Kidney glomerular epithelial cell (primary cell): ENCODE results near the gene NEUROD2.
A peak's percentile ranks its signal among the peaks of the same experiment; 100 is the strongest.

Source experiments
- DNase-seq: peaks from one replicate; lab custom pipeline; 2025; lab: John Stamatoyannopoulos, UW

The NEUROD2 gene

GRCh38 chr17:39580082-39580468 is 27.6 kb downstream of the NEUROD2 start:
- no peak for DNase-seq

- DNase-seq = no peak
These were observed 28.2 kb downstream of the NEUROD2 start for GRCh38 chr17:39579318-39580081.

GRCh38 chr17:39578272-39578671 is 29.4 kb downstream of the NEUROD2 start:
- no peak for DNase-seq

- DNase-seq = no peak
These were observed 31.5 kb downstream of the NEUROD2 start for GRCh38 chr17:39576187-39576586.

- DNase-seq = peak; percentile 34
These were observed 34.0 kb downstream of the NEUROD2 start for GRCh38 chr17:39573447-39574298.

- no peak for DNase-seq
These were observed 35.6 kb downstream of the NEUROD2 start for GRCh38 chr17:39572121-39572520.

- no peak for DNase-seq
These were observed 38.6 kb downstream of the NEUROD2 start for GRCh38 chr17:39569126-39569525.

GRCh38 chr17:39568702-39569101 is 39.0 kb downstream of the NEUROD2 start:
- no peak for DNase-seq

GRCh38 chr17:39566094-39566850 is 41.4 kb downstream of the NEUROD2 start:
- no peak for DNase-seq

- DNase-seq = no peak
These were observed 43.4 kb downstream of the NEUROD2 start for GRCh38 chr17:39564211-39564848.

- DNase-seq = no peak
These were observed 44.2 kb downstream of the NEUROD2 start for GRCh38 chr17:39563476-39563875.

GRCh38 chr17:39562976-39563375 is 44.7 kb downstream of the NEUROD2 start:
- no peak for DNase-seq

GRCh38 chr17:39562395-39562794 is 45.3 kb downstream of the NEUROD2 start:
- DNase-seq = no peak

GRCh38 chr17:39556423-39556822 is 51.3 kb downstream of the NEUROD2 start:
- DNase-seq = no peak

- DNase-seq = no peak
These were observed 52.4 kb downstream of the NEUROD2 start for GRCh38 chr17:39555368-39555767.
